ENCODE results near the gene CEP290.
"Not testable (repeated sequence)": the region's sequence is repeated elsewhere in the genome, so short reads cannot be mapped to it uniquely, and the experiment has no call there.

The CEP290 gene

GRCh38 chr12:88144546-88145468 lies 2.9 kb upstream of the CEP290 start:
- no peak for DNase-seq (ENCODE audit: low read depth)

- DNase-seq (ENCODE audit: low read depth), result no peak
These were observed 2.1 kb upstream of the CEP290 start for GRCh38 chr12:88144037-88144436.

- DNase-seq (ENCODE audit: low read depth), result peak; percentile 1
These were observed 713 bp upstream of the CEP290 start for GRCh38 chr12:88142610-88142991.

- no peak for DNase-seq (ENCODE audit: low read depth)
These were observed 489 bp downstream of the CEP290 start for GRCh38 chr12:88141425-88141773.

- DNase-seq (ENCODE audit: low read depth), result not testable (repeated sequence)
These were observed 2.2 kb downstream of the CEP290 start for GRCh38 chr12:88139711-88140110.

GRCh38 chr12:88133181-88133580 lies 8.7 kb downstream of the CEP290 start:
- not testable (repeated sequence) for DNase-seq (ENCODE audit: low read depth)

GRCh38 chr12:88132392-88132791 lies 9.5 kb downstream of the CEP290 start:
- no peak for DNase-seq (ENCODE audit: low read depth)

GRCh38 chr12:88127855-88128254 lies 14.0 kb downstream of the CEP290 start:
- no peak for DNase-seq (ENCODE audit: low read depth)

- DNase-seq (ENCODE audit: low read depth), result no peak
These were observed 14.8 kb downstream of the CEP290 start for GRCh38 chr12:88127099-88127498.

GRCh38 chr12:88122666-88123065 lies 19.2 kb downstream of the CEP290 start:
- DNase-seq (ENCODE audit: low read depth), result no peak

GRCh38 chr12:88113871-88114270 lies 28.0 kb downstream of the CEP290 start:
- DNase-seq (ENCODE audit: low read depth), result no peak

GRCh38 chr12:88111074-88111652 lies 30.7 kb downstream of the CEP290 start:
- DNase-seq (ENCODE audit: low read depth), result no peak

- no peak for DNase-seq (ENCODE audit: low read depth)
These were observed 33.9 kb downstream of the CEP290 start for GRCh38 chr12:88108021-88108420.

- no peak for DNase-seq (ENCODE audit: low read depth)
These were observed 48.3 kb downstream of the CEP290 start for GRCh38 chr12:88093573-88093972.

- no peak for DNase-seq (ENCODE audit: low read depth)
These were observed 49.1 kb downstream of the CEP290 start for GRCh38 chr12:88092771-88093170.

GRCh38 chr12:88084210-88084609 lies 57.7 kb downstream of the CEP290 start:
- no peak for DNase-seq (ENCODE audit: low read depth)

- no peak for DNase-seq (ENCODE audit: low read depth)
These were observed 58.3 kb downstream of the CEP290 start for GRCh38 chr12:88083634-88084033.

- DNase-seq (ENCODE audit: low read depth), result no peak
These were observed 60.6 kb downstream of the CEP290 start for GRCh38 chr12:88081247-88081646.

GRCh38 chr12:88067301-88067700 lies 74.6 kb downstream of the CEP290 start:
- no peak for DNase-seq (ENCODE audit: low read depth)

GRCh38 chr12:88063375-88063774 lies 78.5 kb downstream of the CEP290 start:
- no peak for DNase-seq (ENCODE audit: low read depth)

- no peak for DNase-seq (ENCODE audit: low read depth)
These were observed 79.4 kb downstream of the CEP290 start for GRCh38 chr12:88062474-88062873.

GRCh38 chr12:88058719-88059077 lies 83.2 kb downstream of the CEP290 start:
- no peak for DNase-seq (ENCODE audit: low read depth)

- DNase-seq (ENCODE audit: low read depth), result no peak
These were observed 83.7 kb downstream of the CEP290 start for GRCh38 chr12:88057994-88058718.

Measured in stimulated activated CD4-positive, alpha-beta T cell treated with anti-CD3 and anti-CD28 coated beads, Interleukin-2, amount 100 ng/mL, for 4 hours (primary cell).